ENCODE measurements around the gene SLC27A5.

DNA sequence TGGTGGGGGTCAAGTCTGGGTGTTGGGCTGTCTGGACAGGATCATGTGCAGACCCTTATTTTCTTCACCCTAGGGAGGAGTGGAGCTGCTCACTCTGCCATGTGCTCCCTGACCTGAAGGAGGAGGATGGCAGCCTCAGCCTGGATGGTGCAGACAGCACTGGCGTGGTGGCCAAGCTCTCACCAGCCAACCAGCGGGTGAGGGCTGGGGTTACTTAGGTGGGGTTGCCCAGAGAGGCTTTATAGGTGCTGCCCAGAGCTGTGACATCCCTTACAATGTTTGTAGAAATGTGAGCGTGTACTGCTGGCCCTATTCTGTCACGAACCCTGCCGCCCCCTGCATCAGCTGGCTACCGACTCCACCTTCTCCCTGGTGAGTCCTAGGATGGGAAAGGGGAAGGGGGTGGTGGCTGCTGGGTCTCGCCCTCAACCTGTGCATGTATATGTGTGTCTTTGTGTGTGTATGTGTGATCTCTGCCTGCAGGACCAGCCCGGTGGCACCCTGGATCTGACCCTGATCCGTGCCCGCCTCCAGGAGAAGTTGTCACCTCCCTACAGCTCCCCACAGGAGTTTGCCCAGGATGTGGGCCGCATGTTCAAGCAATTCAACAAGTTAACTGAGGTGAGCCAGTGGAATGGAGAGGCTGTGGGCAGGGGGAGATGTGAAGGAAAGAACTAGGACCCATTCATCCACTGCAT lies 38.0 kb upstream of the SLC27A5 start:
- TF ChIP-seq EZH2 (IDR thresholded peaks at IDR 0.05; ENCODE audit: insufficient read depth, poor library complexity, severe bottlenecking) (no peak), EZH2phosphoT487 (IDR thresholded peaks at IDR 0.05; ENCODE audit: insufficient read depth, low read depth) (no peak)

Data from GM23248 (cell line).